DND-41 (cell line): ENCODE results near the gene LAYN.

Experiments used
- EZH2 ChIP-seq: IDR thresholded peaks from 3 replicates; pipeline ENCODE4 v1.6.1; 2012; ENCODE audit warnings: borderline replicate concordance, low read depth, mild to moderate bottlenecking, moderate library complexity, low read length, inconsistent platforms; ENCODE audit not compliant: severe bottlenecking
- TF ChIP-seq, protein P1 (sequence below): IDR thresholded peaks from 2 replicates; pipeline ENCODE4 v1.5.1; 2012; ENCODE audit warnings: borderline replicate concordance, low read length, moderate library complexity, mild to moderate bottlenecking; ENCODE audit not compliant: poor library complexity, severe bottlenecking; ENCODE audit errors: extremely low read depth

- no peak for TF ChIP-seq EZH2
- TF ChIP-seq, protein P1, sequence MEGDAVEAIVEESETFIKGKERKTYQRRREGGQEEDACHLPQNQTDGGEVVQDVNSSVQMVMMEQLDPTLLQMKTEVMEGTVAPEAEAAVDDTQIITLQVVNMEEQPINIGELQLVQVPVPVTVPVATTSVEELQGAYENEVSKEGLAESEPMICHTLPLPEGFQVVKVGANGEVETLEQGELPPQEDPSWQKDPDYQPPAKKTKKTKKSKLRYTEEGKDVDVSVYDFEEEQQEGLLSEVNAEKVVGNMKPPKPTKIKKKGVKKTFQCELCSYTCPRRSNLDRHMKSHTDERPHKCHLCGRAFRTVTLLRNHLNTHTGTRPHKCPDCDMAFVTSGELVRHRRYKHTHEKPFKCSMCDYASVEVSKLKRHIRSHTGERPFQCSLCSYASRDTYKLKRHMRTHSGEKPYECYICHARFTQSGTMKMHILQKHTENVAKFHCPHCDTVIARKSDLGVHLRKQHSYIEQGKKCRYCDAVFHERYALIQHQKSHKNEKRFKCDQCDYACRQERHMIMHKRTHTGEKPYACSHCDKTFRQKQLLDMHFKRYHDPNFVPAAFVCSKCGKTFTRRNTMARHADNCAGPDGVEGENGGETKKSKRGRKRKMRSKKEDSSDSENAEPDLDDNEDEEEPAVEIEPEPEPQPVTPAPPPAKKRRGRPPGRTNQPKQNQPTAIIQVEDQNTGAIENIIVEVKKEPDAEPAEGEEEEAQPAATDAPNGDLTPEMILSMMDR: no peak
These were observed 61.1 kb downstream of the LAYN start for GRCh38 chr11:111601636-111601978.
